HG03039 (cell line): ENCODE results near the gene SPATA12.

Source experiments
- ATAC-seq: cut with Tn5 transposase; IDR thresholded peaks from one replicate; pipeline ENCODE4 v1.9.1; 2021; ENCODE audit warnings: mild to moderate bottlenecking, moderate library complexity; ENCODE audit not compliant: unreplicated experiment

Gene SPATA12

GRCh38 chr3:57110214-57110613 is 49.8 kb downstream of the SPATA12 start:
- ATAC-seq = no peak

GRCh38 chr3:57110798-57111197 is 50.3 kb downstream of the SPATA12 start:
- no peak for ATAC-seq

GRCh38 chr3:57112206-57112605 is 51.7 kb downstream of the SPATA12 start:
- ATAC-seq = no peak

GRCh38 chr3:57116501-57116900 is 56.0 kb downstream of the SPATA12 start:
- ATAC-seq = no peak

GRCh38 chr3:57118254-57118653 is 57.8 kb downstream of the SPATA12 start:
- ATAC-seq = no peak

- ATAC-seq = no peak
Observed at GRCh38 chr3:57120040-57120439, 59.6 kb downstream of the SPATA12 start.

- ATAC-seq = no peak
Observed at GRCh38 chr3:57120451-57121174, 60.1 kb downstream of the SPATA12 start.
